ENCODE data around the gene CIRBP.

CIRBP gene

GRCh38 chr19:1231729-1232637, 37.1 kb upstream of the CIRBP start:
- DNase-seq, result no peak

DNA sequence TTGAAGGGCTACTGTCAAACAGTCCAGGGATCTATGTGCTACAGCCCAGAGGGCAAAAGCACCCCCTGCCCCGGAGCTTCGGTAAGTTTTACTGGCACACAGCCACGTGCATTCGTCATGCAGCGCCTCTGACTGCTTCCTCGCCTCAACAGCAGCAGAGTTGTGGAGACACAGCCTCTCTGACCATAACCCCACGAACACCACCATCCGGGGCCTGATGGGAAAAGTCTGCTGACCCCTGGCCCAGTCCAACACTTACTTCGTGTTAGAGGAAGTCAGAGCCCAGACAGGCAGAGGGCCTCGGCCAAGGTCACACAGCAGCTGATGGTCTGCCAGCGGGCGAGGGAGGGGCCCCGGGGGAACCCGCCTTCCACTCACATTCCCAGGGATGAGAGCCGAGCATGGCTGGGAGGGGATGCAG, 36.5 kb upstream of the CIRBP start:
- no peak for DNase-seq

DNA sequence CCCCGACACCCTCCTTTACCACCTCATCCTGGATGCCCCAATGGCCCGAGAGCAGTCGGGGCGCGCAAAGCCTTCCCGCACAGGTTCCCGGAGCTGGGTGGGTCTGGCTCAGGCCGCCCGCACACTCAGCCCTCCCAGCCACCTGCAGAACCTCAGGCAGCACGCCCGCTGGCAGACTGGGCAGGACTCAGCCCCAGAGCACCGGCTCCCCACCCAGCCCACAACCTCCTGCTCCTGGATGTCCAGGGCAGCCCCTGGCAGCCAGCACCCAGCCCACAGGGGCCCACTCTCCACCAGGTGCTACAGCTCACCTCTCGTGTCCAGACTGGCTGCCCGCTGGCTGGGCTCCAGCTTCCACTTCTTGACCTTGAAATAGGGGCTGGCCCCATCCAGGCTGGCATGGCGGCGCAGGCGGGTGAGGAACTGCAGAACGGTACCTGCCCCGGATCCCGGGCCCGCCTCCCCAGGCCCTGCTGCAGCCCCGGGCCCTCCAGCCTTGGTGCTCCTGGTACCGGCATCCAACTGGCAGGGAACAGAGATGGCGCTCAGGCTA, 35.9 kb upstream of the CIRBP start:
- no peak for DNase-seq

- DNase-seq, result no peak
Observed at GRCh38 chr19:1234051-1234954, 34.8 kb upstream of the CIRBP start.

DNA sequence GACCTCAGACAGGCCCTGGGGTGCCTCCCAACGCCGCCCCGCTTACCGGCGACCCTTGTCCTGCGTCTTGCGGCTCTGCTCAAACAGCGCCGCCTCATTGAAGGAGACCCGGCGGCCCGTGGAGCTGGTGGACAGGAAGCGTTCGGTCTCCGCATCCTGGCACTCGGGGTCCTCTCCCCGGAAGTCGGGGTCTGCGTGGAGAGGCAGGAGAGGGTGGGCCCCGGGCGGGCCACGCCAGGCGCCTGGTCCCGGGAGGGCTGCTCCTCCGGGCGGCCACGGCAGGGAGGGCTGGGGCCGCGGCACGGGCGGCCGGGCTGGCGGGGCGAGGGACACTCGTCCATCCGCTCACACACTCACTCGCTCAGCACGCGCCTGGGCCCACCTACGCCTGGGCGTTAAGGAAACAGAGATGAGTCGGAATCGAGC, 34.2 kb upstream of the CIRBP start:
- no peak for DNase-seq

DNA sequence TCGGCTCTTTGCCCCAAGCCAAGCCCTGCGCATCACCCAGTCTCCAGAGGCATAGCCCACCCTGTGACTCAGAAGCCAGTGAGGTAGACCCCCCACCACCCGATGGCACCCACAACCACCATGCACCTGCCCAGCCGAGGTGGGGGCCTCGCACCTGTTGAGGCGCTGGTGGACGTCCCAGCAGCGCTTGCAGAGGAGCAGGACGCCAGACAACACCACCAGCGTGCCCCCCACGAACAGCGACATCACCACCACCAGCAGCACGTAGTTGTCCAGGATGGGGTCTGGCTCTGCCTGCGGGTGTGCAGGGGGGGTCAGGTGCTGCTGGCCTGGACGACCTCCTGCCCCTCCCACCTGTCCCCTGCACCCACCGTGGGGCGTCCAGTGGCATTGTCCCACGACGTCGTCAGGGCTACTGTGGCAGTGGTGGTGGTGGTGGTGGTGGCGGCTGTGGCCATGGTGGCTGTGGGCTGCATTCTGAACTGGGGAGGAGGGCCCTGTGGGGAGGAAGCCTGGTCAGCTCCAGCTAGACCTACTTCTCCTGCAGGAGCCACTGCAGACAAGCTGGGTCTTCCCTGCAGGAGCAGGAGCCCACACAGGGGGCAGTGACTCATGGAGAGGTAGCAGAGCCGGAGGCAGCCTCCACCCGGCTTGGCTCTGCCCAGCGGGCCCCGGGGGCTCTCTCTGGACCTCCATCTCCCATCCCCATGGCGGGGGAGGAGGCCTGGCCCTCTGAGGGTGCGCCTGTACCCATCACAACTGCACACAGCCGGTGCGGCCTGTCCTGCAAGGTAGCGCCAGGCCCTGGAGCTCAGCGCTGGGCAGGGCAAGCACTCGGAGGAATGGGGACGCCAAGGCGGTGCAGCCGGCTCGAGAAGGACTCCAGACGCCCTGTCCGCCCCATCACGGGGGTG, 33.2 kb upstream of the CIRBP start:
- DNase-seq, result no peak

- DNase-seq, result no peak
Observed at GRCh38 chr19:1236576-1236975, 32.6 kb upstream of the CIRBP start.

- DNase-seq, result no peak
Observed at GRCh38 chr19:1237027-1237659, 32.0 kb upstream of the CIRBP start.

- DNase-seq, result peak in 1 of 2 experiments; percentile 48
Observed at GRCh38 chr19:1237754-1238368, 31.3 kb upstream of the CIRBP start, which contains the start of gene CBARP. TSS of gene CBARP (minus strand) at chr19:1238005. CDS start at chr19:1236100, 1,905 bp downstream.

GRCh38 chr19:1238369-1239303, 30.5 kb upstream of the CIRBP start:
- no peak for DNase-seq

DNA sequence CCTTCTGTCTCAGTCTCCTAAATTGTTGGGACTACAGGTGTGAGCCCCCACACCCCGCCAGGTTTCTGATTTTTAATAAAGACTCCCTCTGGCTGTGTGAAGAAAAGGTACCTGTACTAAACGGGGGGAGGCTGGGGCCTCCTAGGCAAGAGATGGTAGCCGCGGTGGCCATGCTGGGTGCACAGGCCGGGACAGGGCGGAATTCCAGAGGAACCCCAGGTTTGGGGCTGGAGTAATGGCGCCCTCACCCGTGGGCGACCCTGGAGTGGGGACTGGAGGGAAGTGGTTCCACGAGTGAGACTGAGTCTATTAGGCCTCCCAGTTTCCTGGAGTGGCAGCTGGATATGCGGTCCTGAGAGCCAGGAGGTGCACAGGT, 29.7 kb upstream of the CIRBP start:
- no peak for DNase-seq

GRCh38 chr19:1239796-1240737, 29.1 kb upstream of the CIRBP start:
- peak; percentile 79 to 93 for DNase-seq

- no peak for DNase-seq
Observed at GRCh38 chr19:1240925-1241324, 28.2 kb upstream of the CIRBP start.

DNA sequence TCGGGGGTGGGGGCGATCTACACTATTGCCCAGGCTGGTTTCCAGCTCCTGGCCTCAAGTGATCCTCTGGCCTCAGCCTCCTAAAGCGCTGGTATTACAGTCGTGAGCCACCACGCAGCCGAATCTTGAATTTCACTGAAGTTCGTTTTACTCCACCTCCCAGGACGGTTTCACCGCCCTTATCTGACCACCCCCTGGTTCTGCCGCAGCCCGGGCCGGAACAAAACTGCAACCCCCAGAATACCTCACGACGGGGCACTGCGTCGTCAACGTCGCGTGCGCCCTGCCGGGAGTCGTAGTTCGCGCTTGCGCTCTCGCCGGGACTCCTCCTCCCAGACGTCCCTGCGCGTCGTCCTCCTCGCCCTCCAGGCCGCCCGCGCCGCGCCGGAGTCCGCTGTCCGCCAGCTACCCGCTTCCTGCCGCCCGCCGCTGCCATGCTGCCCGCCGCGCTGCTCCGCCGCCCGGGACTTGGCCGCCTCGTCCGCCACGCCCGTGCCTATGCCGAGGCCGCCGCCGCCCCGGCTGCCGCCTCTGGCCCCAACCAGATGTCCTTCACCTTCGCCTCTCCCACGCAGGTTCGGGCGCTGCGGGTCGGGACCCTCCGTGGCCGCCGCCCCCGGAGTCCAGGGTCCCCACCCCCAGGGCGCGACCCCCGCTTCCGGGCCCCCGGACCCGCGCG, 27.6 kb upstream of the CIRBP start, which contains the start of gene ATP5F1D:
ATP5F1D (plus strand) TSS at position 335 of the 679 bp plus-strand sequence; CDS start at position 435, 100 bp downstream.
- DNase-seq, result peak; percentile 65 to 89

DNA sequence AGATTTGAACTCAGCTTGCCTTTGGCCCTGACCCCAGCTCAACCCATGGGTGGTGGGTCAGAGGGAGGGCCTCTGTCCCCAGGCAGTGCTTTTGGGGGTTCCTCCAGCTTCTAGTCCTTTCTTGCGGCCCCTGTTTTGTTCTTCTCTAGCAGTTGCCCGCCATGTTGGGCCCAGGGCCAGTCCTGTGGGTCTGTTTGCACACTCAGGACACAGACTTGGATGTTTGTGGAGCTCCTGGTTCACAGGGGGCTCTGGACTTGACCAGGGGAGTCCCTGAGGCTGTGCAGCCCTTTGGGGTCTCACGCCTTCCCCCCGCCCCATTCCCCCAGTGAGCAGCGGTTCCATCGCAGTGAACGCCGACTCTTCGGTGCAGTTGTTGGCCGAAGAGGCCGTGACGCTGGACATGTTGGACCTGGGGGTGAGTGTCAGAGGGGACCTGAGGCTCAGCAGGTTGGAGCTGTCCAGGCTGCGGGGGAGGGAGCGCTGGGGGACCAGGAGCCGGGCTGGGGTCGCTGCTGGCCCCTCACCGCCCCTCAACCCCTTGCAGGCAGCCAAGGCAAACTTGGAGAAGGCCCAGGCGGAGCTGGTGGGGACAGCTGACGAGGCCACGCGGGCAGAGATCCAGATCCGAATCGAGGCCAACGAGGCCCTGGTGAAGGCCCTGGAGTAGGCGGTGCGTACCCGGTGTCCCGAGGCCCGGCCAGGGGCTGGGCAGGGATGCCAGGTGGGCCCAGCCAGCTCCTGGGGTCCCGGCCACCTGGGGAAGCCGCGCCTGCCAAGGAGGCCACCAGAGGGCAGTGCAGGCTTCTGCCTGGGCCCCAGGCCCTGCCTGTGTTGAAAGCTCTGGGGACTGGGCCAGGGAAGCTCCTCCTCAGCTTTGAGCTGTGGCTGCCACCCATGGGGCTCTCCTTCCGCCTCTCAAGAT, 25.1 kb upstream of the CIRBP start:
- peak; percentile 35 to 55 for DNase-seq

GRCh38 chr19:1244693-1245451, 24.3 kb upstream of the CIRBP start:
- DNase-seq, result no peak
